G401.6 (cell line): Measurements from ENCODE around the gene RAD51AP1.

Source experiments
- FAIRE-seq: peaks from 2 replicates; lab custom pipeline; 2012; peaks lifted over from hg19 to GRCh38; lab: Jason Lieb, UNC

Gene RAD51AP1

DNA sequence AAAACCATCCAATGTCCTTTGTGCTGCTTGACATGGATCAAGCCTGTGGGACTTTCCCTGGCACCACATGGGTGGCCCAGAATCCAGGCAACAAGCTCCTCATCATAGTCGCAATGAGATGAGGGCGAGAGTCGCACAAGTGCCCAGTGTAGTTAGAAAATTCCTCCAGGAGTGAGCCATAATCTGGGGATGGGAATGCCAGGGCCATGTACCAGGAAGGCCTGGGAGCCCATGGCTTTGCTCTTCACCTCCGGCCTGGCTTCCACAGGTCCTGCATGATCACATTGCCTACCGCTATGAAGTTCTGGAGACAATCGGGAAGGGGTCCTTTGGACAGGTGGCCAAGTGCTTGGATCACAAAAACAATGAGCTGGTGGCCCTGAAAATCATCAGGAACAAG, 57.2 kb downstream of the RAD51AP1 start:
- no peak for FAIRE-seq

DNA sequence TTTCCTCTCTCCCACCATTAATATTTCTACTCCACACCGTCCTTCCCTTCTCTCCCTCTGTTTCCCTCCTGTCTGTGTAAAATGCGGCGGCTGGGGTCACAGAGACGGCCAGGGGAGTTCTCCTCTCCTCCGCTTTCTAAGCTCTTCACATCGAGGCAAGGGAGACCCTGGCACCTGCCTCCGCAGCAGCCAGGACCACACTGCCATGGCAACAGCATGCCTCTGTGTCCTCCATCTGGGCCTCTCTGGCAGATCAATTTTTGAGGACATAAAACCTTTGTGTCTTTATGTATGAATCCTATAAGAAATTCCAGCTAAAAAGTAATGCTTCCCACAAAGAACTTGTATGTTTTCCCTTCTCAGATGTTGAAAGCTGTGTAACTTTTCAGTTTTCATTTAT, 64.7 kb downstream of the RAD51AP1 start:
- FAIRE-seq = no peak

DNA sequence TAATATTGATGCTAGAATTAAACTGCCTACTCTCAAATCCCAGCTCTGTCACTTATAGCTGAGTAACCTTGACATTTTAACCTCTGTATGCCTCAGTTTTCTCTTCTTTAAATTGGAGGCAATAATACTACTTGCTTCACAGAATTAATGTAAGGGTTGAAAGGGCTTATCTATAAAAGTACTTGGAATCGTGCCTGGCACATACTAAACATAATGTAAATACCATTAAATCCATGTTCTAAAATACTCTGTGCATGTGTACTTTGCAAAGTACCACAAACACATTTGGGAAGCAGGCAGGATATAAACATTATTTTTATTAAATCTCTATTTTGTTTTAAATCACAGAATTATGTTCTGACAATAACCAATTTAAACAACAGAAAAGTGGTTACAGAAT, 65.3 kb downstream of the RAD51AP1 start:
- no peak for FAIRE-seq

DNA sequence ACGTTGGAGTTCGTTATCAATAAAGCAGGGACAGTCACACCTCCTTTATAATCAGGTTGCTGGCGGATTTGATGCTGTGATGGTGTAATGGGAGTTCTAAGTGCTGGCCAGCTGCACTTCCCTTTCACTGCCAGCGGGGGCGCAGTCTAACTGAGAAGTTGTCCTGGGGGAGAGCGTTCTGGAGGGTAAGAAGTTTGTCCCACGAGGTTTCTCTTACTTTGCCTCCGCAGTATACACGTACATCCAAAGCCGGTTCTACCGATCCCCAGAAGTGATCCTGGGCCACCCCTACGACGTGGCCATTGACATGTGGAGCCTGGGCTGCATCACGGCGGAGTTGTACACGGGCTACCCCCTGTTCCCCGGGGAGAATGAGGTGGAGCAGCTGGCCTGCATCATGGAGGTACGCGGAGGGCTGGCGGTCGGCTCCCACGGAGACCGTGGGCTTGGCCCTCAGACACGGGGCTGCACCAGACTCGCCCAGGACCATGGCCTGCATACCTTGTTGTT, 66.0 kb downstream of the RAD51AP1 start:
- peak; percentile 92 for FAIRE-seq

DNA sequence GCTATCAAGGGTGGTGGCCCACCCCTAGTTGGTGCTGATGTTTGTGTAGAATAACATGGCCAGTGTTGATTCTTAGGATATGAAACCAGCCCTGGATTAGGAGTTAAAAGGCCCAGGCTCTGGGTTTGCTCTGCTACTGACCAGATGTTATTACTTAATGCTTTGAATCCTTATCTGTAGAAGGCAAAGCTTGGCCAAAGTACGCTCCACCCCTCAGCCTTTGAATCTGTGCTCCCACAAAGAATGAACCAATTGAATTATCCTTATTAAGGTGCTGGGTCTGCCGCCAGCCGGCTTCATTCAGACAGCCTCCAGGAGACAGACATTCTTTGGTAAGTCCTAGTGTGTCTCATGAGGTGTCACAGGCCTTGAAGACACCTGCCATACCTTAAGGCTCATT, 68.4 kb downstream of the RAD51AP1 start:
- FAIRE-seq = no peak

DNA sequence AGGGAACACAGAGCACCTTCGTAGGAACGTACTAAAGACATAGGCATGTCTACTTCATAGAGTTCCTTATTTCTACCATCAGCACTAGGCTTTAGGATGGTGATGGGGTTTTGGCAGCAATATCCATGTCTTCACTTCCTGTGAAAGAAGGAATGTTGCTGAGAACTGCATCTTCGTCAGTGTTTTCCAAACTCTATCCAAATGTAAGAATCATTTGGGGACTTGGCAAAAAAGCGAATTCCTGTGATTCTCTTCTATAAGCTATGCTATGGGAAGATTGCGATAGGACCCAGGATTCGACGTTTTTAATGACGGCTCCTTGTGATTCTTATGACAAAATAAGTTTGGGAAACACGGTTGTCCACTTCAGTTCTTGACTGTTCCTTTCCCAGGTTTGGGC, 70.4 kb downstream of the RAD51AP1 start:
- FAIRE-seq = no peak
